NCI-H524 (cell line): Measurements from ENCODE around the gene GPR63.
A peak's percentile ranks its signal among the peaks of the same experiment; 100 is the strongest.

ENCODE experiments used
- DNase-seq, 2 experiments: peaks; one replicate each; lab custom pipeline; 2025; lab: John Stamatoyannopoulos, UW

GPR63 gene, protein sequence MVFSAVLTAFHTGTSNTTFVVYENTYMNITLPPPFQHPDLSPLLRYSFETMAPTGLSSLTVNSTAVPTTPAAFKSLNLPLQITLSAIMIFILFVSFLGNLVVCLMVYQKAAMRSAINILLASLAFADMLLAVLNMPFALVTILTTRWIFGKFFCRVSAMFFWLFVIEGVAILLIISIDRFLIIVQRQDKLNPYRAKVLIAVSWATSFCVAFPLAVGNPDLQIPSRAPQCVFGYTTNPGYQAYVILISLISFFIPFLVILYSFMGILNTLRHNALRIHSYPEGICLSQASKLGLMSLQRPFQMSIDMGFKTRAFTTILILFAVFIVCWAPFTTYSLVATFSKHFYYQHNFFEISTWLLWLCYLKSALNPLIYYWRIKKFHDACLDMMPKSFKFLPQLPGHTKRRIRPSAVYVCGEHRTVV

DNA sequence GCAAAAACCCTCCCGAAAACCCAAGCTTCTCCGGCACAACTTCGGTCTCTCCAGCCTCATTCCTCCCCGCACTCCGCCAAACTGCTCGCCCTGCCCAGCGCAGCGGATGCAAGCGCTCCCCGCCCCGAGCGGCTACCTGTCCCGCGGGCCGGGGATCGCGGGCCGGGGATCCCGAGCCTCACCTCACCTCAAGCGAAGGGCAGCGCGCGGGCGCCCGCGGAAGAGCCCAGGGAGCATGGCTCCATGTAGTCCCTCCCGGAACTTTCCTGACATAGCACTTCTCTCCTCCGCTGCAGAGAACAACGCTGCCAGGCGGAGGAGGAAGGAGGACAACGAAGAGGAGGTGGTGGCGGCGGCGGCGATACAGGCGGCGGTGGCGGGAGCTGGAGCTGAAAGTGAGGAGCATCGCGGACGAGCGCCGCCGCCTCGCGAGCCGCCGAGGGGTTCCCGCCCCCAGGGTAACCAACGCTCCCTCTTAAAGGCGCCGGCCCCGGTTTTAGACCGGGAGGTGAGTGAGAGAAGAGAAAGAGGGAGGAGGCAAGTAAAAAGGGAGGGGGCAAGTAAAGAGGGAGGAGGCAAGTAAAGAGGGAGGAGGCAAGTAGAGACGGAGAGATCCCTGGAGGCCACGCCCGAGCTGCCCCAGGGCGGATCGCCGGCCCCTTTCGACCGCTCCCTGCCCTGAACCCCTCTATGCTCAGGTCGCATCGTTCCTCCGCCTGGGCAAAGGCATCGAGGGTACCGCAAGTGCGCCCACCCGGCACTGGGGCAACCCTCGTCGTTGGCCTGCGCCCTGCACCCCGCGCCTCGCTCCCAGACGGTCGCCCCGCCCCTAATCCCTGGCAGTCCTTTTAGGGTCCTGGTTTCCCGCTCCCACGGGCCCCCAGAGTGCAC is at the start of gene GPR63:
Gene GPR63, minus strand, starts transcription at position 397 of the 891 bp plus-strand sequence. CDS start 37,746 bp downstream, outside the sequence.
- peak; percentile 58 to 64 for DNase-seq

DNA sequence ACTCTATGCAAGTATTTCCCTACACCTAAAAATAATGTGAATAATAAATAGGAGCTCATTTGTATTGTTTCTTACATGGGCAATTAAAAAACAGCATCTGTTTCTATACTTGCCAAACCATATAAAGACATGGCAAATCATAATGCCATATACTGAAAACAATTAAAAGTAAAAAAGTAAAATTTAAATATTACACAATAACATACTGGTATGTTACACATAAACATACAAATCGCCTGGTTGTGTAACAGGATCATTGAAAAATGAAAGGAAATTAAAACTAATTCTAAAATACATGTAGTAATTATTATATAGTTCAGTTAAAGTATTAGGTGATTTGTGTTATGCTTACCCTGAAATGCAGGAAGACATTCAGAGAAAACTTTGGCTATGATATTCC is 49.2 kb upstream of the GPR63 start:
- no peak for DNase-seq

DNA sequence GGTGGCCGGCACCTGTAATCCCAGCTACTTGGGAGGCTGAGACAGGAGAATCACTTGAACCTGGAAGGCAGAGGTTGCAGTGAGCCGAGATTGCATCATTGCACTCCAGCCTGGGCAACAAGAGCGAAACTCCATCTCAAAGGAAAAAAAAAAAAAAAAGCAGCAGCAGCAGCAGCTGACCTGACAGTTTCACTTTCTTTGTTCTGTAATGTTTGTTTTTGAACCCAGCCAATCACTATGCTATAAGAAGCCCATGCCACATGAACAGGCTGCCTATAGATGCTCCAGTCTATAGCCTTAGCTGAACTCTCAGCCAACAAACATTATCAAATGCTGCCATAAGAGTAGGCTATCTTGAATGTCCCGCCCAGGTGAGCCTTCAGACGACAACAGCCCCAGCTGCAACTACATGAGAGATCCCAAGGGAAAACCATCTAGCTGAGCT is 47.9 kb upstream of the GPR63 start:
- DNase-seq, result peak in 1 of 2 experiments; percentile 44

DNA sequence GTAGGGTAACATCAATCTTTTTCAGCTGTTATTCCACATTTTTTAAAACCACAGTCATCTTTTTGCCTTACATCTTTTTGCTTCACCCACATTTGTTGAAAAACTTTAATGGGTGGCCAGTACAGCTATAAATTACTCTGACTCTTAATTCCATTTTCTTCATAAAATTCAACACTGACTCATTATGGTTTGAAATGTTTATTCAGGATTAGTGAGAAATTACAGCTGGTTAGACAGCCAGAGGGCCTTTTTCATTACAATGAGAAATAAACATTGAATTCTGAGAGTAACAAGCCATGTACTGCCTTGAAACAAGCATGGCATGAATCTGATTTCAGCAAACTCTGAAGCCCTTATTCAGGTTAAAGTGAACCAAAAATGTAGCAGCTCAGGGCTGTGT is 40.9 kb upstream of the GPR63 start:
- DNase-seq, result no peak

DNA sequence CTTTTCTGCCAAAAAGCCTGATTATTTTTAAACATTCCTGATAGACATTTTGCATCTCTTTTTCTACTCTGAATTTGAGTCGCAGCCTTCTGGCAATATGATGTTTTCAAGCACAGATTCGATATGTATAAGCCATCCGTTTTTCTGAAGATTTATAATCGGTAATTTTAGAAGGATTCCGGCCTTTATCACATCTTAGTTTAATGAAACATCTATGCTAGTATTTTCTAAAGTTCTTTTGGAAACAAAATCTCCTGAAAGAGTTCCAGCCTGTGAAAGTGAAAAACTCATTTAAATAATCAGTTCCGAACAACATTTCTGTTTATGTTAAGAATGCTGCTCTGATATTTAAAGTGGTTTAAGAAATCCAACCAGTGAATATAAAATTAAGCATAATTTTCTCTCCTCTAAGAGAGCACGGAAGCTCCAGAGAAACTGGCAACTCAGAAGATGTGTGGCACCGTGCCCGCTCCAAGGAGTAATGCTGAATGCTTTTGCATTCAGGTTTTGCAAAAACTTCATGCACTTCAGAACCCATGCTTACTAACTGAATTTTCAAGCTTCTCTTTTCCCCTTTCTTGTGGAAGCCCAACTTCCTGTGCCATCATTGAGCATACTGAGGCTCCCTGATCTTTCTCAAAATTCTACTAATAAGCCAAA is 39.7 kb upstream of the GPR63 start:
- no peak for DNase-seq

DNA sequence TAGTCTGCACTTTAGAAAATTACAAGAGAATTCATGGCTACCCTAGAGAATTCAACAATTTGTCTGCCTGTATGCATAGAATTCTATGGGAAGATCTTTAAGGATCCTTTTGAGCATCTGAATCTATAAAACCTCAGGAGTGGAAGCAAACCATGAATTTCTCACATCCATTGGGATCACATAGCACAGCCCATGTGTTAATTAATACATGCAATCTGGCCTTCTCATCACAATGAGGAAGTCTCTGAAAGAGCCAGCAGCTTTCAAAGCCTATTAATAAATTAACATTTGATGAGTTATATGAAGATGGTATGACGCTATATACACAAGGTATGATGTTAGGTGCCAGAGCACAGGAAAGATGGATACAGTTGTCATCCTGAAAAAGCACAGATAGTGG is 35.7 kb upstream of the GPR63 start:
- DNase-seq, result peak in 1 of 2 experiments; percentile 54

DNA sequence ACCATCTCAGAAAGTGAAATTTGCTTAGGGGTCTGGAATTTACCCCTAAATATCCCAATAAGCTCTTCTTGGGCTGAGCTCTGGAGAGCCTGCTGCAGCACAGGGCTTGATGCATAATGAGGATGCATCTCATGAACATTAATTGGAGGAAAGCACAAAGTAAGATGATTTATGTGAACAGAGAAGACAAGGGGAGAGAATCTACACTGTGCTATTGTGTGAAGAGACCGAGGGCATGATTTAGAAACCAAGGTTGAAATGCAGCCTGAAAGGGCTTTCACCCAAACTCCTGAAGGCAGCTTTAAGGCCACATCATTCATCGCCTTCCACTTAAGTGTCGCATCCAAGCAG is 27.8 kb upstream of the GPR63 start:
- DNase-seq, result no peak

DNA sequence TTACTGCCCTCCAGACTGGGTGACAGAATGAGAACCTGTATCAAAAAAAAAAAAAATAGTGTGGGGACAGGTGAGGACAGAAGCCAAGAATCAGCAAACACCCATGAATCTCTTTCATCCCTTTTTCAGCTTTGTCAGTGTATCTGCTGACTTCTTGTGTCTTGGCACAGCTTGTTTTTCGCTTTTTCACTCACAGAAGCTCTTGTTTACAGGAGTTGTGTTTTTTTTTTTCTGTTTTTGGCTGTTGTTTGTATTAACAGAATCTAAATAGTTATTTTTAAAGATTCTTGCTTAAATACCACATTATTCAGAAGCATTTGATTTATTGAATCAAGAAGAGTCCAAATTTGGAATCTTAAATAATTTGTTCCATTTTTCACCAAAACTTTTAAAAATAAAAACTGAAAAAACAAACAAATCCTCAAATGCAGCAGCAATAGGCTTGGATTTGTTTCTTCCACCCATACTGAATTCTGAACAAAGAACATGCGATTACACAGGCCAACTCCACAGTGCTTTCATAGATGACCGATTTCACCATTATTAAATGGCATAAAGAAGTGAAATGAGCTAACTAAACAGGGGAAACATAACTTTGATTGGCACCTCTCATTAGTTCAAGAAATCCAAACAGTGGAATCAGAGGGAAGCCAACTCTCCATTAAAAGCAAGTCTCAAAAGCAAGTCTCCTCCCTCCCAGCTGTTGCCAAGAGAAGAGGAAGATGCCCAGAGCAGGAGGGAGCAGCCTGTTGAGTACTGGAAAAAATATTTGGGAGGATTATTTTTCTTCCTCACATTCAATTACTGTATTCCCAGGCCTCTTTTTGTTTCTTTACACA is 27.2 kb upstream of the GPR63 start:
- peak; percentile 74 to 85 for DNase-seq

DNA sequence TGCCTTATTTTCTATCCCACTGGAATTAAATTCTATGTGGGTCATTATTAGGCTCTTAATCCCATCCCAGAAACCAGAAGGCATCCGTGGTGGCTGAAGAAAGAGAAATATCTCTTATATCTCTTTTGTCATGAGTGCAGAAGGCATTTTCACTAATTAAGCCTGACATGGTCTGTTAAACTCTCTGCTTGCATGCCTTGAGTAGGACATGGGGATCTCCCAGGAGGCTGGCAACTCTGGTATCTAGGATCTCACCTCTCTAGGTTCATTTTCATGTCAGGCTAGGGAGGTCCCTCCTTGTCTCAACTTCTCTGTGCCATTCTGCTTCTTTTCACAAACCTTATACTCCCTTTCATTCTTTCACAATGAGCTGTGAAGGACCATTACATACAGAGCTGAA is 25.3 kb upstream of the GPR63 start:
- DNase-seq, result peak; percentile 13 to 38

DNA sequence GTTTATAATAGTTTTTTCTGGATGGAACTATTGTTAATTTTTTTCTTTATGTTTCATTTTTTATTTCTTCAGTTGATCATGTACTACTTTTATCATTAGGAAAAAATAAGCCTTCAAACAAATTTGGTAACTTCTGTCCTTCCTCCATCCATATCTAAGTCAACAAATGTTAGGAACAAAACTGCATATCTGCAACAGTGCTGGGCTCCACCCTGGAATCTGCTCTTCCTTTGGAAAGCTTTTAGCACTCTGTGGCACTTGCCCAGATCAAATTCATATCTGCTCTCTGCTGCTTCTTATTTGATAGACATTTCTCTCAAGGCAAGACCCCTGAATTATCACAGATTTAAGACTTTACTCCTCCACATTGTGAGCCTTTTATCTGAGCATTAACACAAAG is 24.3 kb upstream of the GPR63 start:
- no peak for DNase-seq

DNA sequence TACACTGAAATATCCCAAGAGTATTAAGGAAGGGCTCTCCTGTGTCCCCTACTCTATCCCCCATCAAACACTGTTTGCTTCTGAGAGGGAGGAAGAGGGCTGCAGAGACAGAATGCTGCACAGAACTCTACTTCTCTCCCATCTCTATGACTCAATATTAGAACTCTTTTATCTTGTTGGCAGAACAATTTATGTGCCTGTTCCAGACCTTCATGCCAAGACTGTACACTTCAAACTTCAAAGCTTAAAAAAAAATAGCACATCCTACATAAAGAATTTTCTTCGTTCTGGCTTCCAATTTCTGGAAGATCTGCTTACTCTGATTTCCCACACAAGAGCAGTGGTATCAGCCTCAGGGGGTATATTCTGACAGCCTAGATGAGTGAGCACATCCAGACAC is 19.6 kb upstream of the GPR63 start:
- no peak for DNase-seq

DNA sequence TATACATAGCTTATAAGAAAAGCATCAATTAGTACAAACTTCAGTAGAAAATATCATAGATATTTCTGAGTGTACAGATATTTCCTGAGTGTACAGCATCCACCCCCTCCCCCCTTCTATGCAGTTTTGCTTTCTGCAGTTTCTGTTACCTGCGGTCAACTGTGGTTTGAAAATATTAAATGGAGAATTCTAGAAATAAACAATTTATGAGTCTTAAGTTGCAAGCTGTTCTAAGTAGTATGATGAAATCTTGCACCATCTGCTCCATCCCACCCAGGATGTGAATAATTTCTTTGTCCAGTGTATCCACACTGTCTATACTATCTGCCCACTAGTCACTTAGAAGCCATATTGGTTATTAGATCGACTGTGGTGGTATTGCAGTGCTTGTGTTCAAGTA is 15.8 kb upstream of the GPR63 start:
- DNase-seq, result peak in 1 of 2 experiments; percentile 4

DNA sequence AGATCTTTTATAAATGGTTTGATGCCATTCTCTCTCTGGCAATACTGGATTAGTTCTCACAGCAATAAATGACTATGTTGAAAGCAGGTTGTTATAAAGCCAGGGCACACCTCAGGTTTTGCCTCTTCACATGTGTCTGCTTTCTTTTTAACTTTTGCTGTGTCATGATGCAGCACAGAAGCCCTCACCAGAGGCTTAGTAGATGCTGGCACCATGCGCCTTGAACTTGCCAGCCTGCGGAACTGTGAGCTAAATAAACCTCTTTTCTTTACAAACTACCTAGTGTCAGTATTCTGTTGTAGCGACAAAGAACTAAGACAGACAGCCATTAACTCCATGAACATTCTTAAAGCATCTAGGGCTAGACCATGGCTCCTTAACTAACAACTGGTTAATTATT is 15.3 kb upstream of the GPR63 start:
- DNase-seq, result no peak

DNA sequence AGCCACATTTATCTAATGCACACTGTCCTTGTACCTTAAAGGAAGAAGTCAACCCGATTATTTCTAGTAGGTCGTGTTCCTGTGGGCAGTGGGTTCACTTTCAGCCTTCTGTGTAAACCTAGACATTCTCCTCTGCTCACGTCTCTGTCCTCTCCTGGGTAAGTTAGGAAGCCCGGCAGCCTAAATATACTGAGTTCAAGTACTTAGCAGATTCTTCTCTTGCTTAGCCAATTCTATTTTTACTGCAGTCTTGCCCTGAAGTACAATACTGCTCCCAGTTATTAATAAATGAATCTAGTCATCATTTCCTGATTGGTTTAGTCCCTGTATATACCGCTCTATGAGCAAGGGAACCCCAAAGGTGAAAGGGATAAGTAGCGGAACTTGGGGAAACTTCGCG is 14.6 kb upstream of the GPR63 start:
- no peak for DNase-seq

DNA sequence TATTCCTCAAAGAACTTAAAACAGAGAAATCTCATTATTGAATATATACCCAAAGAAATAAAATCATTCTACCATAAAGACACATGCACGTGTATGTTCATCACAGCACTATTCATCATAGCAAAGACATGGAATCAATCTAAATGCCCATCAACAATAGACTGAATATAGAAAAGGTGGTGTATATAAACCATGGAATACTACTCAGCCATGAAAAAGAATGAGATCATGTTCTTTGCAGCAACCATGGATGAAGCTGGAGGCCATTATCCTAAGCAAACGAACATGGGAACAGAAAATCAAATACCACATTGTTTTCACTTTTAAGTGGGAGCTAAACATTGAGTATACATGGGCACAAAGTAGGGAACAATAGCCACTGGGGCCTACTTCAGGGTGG is 12.3 kb upstream of the GPR63 start:
- DNase-seq, result no peak

DNA sequence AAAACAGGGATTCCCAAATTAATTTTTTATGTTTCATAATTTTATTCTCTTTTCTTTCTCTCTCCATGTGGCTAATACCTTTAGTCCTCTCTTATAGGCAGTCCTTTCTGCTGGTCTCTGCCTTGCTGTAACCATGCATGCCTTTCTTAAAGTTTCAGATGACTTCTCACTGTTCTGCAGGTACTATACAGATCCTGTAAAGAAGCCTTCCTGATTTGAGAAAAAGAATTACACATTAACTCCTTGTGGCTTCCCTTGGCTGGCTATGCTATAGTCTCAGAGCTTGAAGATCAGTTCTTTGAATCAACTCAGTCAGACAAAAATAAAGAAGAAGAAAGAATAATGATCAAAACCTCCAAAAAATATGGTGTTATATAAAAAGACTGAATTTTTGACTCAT is 7.3 kb upstream of the GPR63 start:
- no peak for DNase-seq

DNA sequence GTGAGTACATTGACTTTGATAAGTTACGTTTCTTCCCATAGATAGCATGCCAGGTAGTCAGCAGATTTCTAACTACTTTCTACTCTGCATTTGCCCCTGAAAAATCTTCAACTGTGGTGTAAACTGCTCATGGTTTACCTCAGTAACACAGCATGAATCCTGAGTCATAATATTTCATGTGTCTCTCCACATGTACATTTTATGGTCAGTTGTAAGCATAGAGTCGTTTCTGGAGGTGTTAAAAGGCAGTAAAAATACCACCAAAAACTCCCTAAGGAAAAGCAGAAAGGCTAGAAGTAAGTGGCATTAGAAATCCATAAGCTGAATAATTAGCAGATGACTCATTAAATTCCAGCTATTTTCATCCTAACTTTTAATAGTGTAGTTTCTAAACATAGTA is 4.1 kb upstream of the GPR63 start:
- DNase-seq, result no peak

DNA sequence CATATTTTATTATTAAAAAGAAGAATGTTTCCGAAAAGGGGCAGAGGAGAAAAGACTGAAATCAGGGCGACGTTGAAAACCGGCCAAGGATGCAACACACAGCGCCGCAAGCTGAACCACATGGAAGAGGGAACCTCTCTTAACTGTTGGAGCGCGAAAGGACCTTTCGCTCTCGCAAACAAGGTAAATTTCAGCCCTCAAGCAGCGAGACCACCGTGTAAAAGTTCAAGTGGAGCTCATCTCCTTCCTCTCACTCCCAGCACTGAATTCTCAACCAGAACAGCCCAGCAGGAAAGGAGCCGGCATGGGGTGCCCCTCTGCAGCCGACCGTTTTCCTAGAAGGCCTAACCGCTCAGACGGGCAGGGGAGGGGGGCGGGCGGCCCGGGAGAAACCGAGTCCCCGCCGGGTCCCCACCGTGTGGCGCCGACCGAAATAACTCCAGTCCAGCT is 621 bp downstream of the GPR63 start:
- DNase-seq, result peak; percentile 23 to 46

DNA sequence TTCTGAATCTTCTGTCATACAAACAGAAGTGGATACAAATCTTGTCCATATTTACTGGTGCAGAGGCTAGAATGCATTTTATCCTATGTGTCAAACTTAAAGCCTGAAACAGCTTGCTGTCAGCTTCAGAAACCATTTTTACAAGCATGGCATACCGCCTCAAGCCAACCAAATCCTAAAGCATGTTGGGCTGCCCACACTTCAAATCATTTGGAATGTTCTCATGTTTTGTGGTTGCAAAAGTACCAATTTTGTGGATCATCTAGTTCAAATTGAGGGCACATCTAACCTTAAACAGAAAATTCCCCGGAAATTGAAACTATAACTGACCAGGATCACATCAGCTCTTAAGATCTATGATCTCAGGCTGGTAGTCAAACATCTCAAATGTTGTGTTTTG is 3.2 kb downstream of the GPR63 start:
- no peak for DNase-seq

DNA sequence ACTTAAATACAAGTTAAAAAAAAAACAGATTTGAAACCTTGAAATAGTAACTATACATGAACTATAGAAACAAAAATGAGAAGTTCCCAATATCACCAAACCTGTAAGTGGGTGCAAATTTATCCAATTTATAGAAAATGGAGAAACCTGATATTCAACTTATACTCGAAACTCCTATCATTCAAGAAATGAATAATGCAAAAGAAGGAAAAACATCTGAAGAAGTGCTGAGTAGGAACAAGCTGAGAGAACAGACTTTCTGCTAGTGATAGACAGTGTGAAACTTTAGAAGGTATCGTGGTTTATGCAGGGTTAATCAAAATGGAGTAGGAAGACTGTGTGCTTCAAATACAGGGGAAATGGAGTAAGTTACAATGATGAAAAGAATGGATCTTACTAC is 4.5 kb downstream of the GPR63 start:
- DNase-seq, result no peak

DNA sequence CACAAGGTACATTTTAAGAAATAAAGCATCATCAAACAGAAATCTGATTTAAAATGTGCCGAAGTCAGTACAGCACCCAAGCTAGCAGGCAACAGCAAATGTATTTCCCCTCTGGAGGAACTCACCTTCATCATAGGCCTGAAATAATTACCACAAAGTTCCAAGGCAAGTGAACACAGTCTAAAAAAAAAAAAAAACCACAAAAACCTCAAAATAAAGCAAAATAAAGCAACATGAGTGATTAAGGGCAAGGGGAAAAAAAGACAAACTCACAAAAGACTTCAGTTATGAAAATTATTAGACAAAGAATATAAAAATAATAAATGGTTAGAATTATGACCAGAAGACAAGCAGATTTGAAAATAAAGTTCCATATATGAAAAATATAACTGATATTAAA is 10.4 kb downstream of the GPR63 start:
- no peak for DNase-seq

DNA sequence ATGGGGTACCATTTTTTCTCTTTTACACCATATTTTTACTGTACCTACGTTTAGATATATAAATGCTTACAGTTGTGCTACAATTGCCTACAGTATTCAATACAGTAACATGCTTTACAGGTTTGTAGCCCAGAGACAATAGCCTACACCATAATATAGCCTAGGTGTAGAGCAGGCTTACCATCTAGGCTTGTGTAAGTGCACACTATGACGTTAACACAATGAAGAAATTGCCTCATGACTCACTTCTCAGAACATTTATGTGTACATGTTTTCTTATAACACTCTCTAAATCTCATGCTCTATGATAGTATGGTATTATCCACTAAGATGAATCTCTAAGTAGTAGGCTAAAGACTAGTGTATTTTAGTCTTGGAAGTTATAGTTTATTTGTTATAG is 13.5 kb downstream of the GPR63 start:
- DNase-seq, result no peak
